Measurements from ENCODE around the gene CHSY3.

The CHSY3 gene

DNA sequence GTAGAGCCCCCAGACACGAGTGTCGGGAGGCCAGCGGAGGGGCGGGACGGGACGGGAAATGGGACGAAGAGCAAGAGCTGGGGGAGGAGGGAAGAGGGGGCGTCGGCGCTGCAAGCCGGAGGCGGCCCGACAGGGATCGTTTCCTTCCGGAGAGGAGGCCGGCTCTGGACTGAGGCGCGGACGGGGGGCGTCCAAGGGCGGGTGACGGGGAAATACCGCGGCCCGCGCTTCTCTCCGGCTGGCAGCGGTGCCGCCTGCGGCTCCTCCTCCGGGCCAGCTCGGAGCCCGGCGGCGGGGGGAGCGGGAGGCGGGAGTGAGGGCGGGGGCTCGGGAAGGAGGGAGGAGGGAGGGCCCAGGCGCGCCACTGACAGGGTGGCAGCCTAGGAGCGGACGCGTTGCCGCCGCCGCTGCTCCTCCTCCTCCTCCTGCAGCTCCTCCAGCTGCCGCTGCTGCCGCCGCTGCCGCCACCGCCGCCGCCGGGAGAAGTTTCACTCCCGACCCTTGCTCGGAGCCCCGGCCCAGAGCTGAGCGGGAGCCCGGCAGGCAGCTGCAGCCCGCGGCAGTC is at the start of gene CHSY3:
TSS of gene CHSY3 (plus strand) at position 364 of the 565 bp plus-strand sequence.
- peaks cover 12% of the 10 kb centered on the region for H3K4me1 ChIP-seq (ENCODE audit: control insufficient read depth, insufficient read depth, low read length, unreplicated experiment)
- H3K27me3 ChIP-seq (ENCODE audit: insufficient read depth, low read length): no peaks in the 10 kb centered on the region
- H3K27ac ChIP-seq (ENCODE audit: low read depth, low read length): no peak within 1 kb of the TSS
- H3K79me2 ChIP-seq (ENCODE audit: control insufficient read depth, insufficient read depth, low read length, unreplicated experiment): no peaks in the 10 kb centered on the region
- peak within 1 kb of the TSS; percentile 90 for H2AFZ ChIP-seq (ENCODE audit: low read length, unreplicated experiment)
- no peaks in the 10 kb centered on the region for H3K36me3 ChIP-seq (ENCODE audit: insufficient read depth, low read length)
- peak within 1 kb of the TSS; percentile 82 for H3K4me3 ChIP-seq (ENCODE audit: low read depth, low read length)

DNA sequence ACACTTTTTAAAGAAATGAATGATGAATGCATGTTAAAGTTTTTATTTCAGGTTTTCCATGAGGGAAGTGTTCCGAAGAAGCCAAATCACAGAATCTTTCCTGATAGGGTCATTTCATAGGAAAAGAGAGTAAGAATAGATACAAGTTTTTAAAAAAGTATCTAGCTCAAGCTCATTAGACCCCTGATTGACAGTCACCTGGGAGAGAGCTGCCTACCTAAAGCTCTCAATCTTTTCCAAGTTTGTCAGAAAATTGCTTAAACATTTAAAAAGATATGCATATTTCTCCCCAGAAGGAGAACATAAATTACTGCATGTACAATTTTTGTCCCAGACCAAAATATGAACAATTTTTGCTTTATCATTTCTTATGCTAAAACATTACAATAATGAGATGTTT is 47.9 kb upstream of the CHSY3 start:
- Histone ChIP-seq H3K4me3 (ENCODE audit: low read depth, low read length) (no peak overlapping the region), H3K27ac (ENCODE audit: low read depth, low read length) (no peak overlapping the region), H3K27me3 (ENCODE audit: insufficient read depth, low read length) (no peaks in the 10 kb centered on the region), H2AFZ (ENCODE audit: low read length, unreplicated experiment) (no peak overlapping the region), H3K4me1 (ENCODE audit: control insufficient read depth, insufficient read depth, low read length, unreplicated experiment) (peaks cover 7% of the 10 kb centered on the region), H3K36me3 (ENCODE audit: insufficient read depth, low read length) (no peaks in the 10 kb centered on the region), H3K79me2 (ENCODE audit: control insufficient read depth, insufficient read depth, low read length, unreplicated experiment) (no peaks in the 10 kb centered on the region)

DNA sequence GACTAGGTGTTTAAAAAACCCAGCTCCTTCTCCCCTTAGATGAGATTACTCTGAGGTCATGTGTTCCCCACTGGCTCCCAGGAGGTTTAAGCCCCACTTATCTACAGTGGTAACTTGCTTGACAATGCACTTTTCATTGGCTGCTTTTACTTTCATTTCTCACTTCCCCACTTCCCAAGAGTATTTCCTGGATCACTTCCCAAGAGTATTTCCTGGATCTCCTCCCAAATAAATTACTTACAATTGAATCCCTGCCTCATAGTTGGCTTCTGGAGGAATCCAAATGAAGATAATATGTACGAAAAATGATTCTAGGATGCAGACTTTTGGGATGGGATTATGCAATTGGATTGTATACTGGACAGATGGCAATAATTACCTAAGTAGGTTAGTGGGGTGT is 47.1 kb upstream of the CHSY3 start:
- H3K27ac ChIP-seq (ENCODE audit: low read depth, low read length): no peak overlapping the region
- 0 out of 2 replicates have a peak overlapping the region, but pooled peaks have one; percentile 9 for H3K4me3 ChIP-seq (ENCODE audit: low read depth, low read length)

DNA sequence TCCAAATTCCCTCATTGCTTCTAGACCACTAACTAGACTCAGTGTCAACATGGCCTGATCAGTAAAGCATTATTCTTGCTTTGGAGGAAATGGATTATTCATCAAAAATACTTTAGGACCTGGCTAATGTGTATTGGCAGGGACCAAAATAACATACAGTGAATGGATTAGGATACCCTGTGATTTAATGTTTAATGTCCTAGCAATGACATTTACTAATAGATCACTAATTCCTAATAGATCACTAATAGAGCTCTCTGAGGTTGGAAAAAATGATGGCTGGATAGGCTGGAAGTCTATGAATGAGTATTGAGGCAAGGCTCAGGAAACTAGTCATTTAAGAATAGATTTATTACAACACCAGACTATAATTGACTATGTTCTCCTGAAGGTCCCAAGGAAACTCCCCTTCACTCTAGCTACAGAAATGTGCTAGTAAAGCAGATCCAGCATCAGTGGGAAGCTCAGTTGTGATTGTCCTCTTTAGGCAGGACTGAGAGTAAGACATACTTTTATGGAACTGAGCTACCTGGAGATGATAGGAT is 46.1 kb upstream of the CHSY3 start:
- peaks cover 7% of the 10 kb centered on the region for H3K4me1 ChIP-seq (ENCODE audit: control insufficient read depth, insufficient read depth, low read length, unreplicated experiment)
- H3K36me3 ChIP-seq (ENCODE audit: insufficient read depth, low read length): no peaks in the 10 kb centered on the region
- H3K79me2 ChIP-seq (ENCODE audit: control insufficient read depth, insufficient read depth, low read length, unreplicated experiment): no peaks in the 10 kb centered on the region
- no peak overlapping the region for H2AFZ ChIP-seq (ENCODE audit: low read length, unreplicated experiment)
- no peak overlapping the region for H3K4me3 ChIP-seq (ENCODE audit: low read depth, low read length)
- H3K27ac ChIP-seq (ENCODE audit: low read depth, low read length): no peak overlapping the region
- no peaks in the 10 kb centered on the region for H3K27me3 ChIP-seq (ENCODE audit: insufficient read depth, low read length)

More for the DNA sequence above, 47.1 kb upstream of the CHSY3 start:
- peaks cover 7% of the 10 kb centered on the region for H3K4me1 ChIP-seq (ENCODE audit: control insufficient read depth, insufficient read depth, low read length, unreplicated experiment)
- H3K79me2 ChIP-seq (ENCODE audit: control insufficient read depth, insufficient read depth, low read length, unreplicated experiment): no peaks in the 10 kb centered on the region
- H3K36me3 ChIP-seq (ENCODE audit: insufficient read depth, low read length): no peaks in the 10 kb centered on the region
- no peaks in the 10 kb centered on the region for H3K27me3 ChIP-seq (ENCODE audit: insufficient read depth, low read length)
- H2AFZ ChIP-seq (ENCODE audit: low read length, unreplicated experiment): peak overlapping the region; percentile 72

DNA sequence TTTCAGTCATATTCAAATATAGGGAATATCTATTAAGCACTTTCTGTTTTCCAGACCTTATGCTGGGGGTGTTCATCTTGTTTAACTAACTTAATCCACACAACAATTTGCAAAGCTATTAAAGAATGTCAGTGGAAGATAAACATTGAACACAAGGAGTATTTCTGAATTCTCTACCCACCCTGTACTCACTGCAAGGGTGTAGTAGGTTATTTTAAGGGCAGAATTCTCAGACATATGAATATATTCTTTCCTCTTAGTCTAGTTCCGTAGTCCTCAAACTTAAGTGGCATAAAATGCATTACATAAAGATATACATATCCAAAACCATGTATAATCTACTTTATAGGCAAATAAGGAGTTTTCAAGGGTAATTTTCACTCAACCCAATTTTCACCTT is 19.9 kb upstream of the CHSY3 start:
- no peak overlapping the region for H3K27ac ChIP-seq (ENCODE audit: low read depth, low read length)
- no peaks in the 10 kb centered on the region for H3K27me3 ChIP-seq (ENCODE audit: insufficient read depth, low read length)
- no peaks in the 10 kb centered on the region for H3K4me1 ChIP-seq (ENCODE audit: control insufficient read depth, insufficient read depth, low read length, unreplicated experiment)
- H3K4me3 ChIP-seq (ENCODE audit: low read depth, low read length): no peak overlapping the region
- no peak overlapping the region for H2AFZ ChIP-seq (ENCODE audit: low read length, unreplicated experiment)
- H3K36me3 ChIP-seq (ENCODE audit: insufficient read depth, low read length): no peaks in the 10 kb centered on the region
- no peaks in the 10 kb centered on the region for H3K79me2 ChIP-seq (ENCODE audit: control insufficient read depth, insufficient read depth, low read length, unreplicated experiment)

DNA sequence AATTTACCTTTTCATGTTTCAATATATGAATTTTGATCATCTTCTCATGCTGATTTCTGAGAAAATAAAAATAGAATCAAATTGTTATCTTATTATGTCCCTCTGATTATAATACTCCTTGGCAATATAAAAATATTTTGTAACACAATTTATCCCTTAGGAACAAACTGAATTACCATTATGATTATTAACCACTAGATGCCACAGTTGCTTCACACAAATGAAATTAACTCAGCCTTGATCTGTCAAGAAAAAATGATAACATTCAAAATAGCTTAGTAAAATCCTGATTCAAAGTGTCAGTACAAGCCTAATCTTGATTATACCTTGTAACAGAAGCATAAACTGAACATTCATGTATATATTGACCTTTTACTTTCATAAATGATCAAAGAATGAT is 4.8 kb upstream of the CHSY3 start:
- Histone ChIP-seq H2AFZ (ENCODE audit: low read length, unreplicated experiment) (no peak overlapping the region), H3K36me3 (ENCODE audit: insufficient read depth, low read length) (no peaks in the 10 kb centered on the region), H3K4me1 (ENCODE audit: control insufficient read depth, insufficient read depth, low read length, unreplicated experiment) (no peaks in the 10 kb centered on the region), H3K4me3 (ENCODE audit: low read depth, low read length) (no peak overlapping the region), H3K27me3 (ENCODE audit: insufficient read depth, low read length) (no peaks in the 10 kb centered on the region), H3K27ac (ENCODE audit: low read depth, low read length) (no peak overlapping the region), H3K79me2 (ENCODE audit: control insufficient read depth, insufficient read depth, low read length, unreplicated experiment) (no peaks in the 10 kb centered on the region)

DNA sequence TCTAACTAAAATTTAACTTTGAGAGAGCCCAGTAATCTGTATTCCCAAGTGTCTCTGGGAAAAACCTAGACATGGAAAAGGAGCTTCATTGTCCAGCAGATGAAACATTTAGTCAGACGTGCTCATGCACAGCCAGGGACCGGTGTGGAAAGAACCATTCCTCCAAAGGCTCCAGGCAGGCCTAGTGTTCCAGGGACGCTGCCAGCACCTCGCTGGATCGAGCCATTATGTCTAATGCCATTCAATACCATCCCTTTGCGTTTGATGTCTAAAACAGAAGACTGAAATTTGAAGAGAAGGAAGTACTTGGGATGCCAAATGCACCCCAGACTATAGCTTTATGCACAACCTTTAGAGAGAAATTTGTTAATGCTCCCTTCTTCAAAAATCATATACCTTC is 1.4 kb upstream of the CHSY3 start:
- Histone ChIP-seq H3K79me2 (ENCODE audit: control insufficient read depth, insufficient read depth, low read length, unreplicated experiment) (no peaks in the 10 kb centered on the region), H3K36me3 (ENCODE audit: insufficient read depth, low read length) (no peaks in the 10 kb centered on the region), H2AFZ (ENCODE audit: low read length, unreplicated experiment) (no peak overlapping the region), H3K4me1 (ENCODE audit: control insufficient read depth, insufficient read depth, low read length, unreplicated experiment) (peaks cover 4% of the 10 kb centered on the region), H3K27ac (ENCODE audit: low read depth, low read length) (no peak overlapping the region), H3K4me3 (ENCODE audit: low read depth, low read length) (no peak overlapping the region), H3K27me3 (ENCODE audit: insufficient read depth, low read length) (no peaks in the 10 kb centered on the region)

DNA sequence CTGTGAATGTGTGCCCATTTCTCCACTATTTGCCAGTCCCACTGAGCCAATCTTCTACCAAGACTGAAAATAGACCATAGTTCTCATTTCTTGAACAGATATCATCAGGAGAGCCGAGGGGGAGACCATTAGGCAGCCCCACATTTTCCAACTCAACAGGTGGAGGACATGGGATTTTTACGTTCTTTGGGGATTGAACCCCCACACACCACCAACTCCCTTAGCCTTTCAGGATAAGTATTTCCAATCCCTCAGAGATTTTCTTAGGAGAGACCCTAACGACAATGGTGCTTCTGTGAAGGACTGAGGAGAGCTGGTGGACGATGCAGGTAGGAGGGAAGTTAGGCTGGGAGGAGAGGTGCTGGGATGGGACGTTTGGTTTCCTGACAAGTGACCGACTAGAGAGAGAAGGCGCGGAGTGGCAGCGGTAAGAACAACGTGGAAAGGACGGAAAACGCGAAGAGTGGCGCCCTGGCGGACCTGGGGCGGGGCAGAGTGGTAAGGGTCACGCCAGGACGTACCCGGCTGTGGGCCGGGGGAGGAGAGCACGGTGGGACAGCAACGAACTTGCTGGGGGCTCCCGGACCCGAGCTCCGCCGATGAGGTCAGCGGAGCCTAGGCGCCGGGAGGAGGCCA is 681 bp upstream of the CHSY3 start:
- no peak overlapping the region for H3K27ac ChIP-seq (ENCODE audit: low read depth, low read length)
- H3K4me3 ChIP-seq (ENCODE audit: low read depth, low read length): peak overlapping the region; percentile 82
- H3K79me2 ChIP-seq (ENCODE audit: control insufficient read depth, insufficient read depth, low read length, unreplicated experiment): no peaks in the 10 kb centered on the region
- no peaks in the 10 kb centered on the region for H3K27me3 ChIP-seq (ENCODE audit: insufficient read depth, low read length)
- no peaks in the 10 kb centered on the region for H3K36me3 ChIP-seq (ENCODE audit: insufficient read depth, low read length)
- peaks cover 12% of the 10 kb centered on the region for H3K4me1 ChIP-seq (ENCODE audit: control insufficient read depth, insufficient read depth, low read length, unreplicated experiment)
- peak overlapping the region; percentile 78 for H2AFZ ChIP-seq (ENCODE audit: low read length, unreplicated experiment)

DNA sequence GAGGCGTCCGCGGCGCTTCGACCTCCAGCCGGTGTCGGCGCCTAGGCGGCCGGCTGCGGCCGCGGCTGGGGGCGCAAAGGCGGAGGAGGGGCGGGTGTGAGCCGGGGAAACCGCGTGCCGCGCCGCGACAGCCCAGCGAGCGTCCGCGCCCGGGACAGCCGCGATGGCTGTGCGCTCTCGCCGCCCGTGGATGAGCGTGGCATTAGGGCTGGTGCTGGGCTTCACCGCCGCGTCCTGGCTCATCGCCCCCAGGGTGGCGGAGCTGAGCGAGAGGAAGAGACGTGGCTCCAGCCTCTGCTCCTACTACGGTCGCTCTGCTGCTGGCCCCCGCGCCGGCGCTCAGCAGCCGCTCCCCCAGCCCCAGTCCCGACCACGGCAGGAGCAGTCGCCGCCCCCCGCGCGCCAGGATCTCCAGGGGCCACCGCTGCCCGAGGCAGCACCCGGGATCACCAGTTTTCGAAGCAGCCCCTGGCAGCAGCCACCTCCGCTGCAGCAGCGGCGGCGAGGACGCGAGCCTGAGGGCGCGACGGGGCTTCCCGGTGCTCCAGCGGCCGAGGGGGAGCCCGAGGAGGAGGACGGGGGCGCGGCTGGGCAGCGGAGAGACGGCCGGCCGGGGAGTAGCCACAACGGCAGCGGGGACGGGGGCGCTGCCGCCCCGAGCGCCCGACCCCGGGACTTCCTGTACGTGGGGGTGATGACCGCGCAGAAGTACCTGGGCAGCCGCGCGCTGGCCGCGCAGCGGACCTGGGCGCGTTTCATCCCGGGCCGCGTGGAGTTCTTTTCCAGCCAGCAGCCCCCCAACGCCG is 605 bp downstream of the CHSY3 start:
- Histone ChIP-seq H2AFZ (ENCODE audit: low read length, unreplicated experiment) (peak overlapping the region; percentile 90), H3K4me3 (ENCODE audit: low read depth, low read length) (peak overlapping the region; percentile 82), H3K27me3 (ENCODE audit: insufficient read depth, low read length) (no peaks in the 10 kb centered on the region), H3K79me2 (ENCODE audit: control insufficient read depth, insufficient read depth, low read length, unreplicated experiment) (no peaks in the 10 kb centered on the region), H3K36me3 (ENCODE audit: insufficient read depth, low read length) (no peaks in the 10 kb centered on the region), H3K4me1 (ENCODE audit: control insufficient read depth, insufficient read depth, low read length, unreplicated experiment) (peaks cover 12% of the 10 kb centered on the region), H3K27ac (ENCODE audit: low read depth, low read length) (no peak overlapping the region)

DNA sequence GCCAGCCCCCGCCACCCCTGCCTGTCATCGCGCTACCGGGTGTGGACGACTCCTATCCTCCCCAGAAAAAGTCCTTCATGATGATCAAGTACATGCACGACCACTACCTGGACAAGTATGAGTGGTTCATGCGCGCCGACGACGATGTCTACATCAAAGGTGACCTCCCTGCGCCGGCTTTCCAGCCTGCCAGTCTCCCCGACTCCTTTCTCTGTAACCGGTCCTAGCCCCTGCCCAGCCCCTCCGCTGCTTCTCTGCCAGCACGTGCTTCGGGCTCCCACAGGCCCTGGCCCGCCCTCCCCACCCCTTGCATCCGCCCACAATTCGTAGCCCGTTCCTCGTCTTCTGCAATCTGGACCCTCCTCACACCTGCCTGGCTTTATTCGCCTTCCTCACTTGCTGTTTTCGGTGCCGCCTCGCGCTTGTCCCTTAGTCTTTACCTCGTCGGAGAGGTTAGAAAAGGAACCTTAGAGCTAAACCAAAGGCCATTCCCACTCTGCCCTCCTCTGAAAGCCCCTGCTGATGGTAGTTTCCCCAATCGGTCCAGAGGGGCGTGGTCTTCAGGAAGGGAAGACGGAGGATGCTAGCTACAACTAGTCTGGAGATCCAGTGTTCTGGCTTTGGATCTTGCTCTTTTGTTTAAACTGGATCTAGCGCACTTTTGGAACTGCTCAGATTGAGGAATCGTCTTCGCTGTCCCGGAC is 1.4 kb downstream of the CHSY3 start:
- Histone ChIP-seq H3K79me2 (ENCODE audit: control insufficient read depth, insufficient read depth, low read length, unreplicated experiment) (no peaks in the 10 kb centered on the region), H2AFZ (ENCODE audit: low read length, unreplicated experiment) (peak overlapping the region; percentile 81), H3K27me3 (ENCODE audit: insufficient read depth, low read length) (no peaks in the 10 kb centered on the region), H3K4me3 (ENCODE audit: low read depth, low read length) (peak overlapping the region; percentile 82), H3K4me1 (ENCODE audit: control insufficient read depth, insufficient read depth, low read length, unreplicated experiment) (peaks cover 12% of the 10 kb centered on the region), H3K27ac (ENCODE audit: low read depth, low read length) (no peak overlapping the region), H3K36me3 (ENCODE audit: insufficient read depth, low read length) (no peaks in the 10 kb centered on the region)
